K562 (cell line): ENCODE measurements around the gene ARAP1. TPM values are rescaled to one million over a fixed set of nuclear protein-coding genes. Genes with fewer than 3 reads are reported as not detected.

Experiments used
- ARID1B ChIP-seq: fragments of 450-650 bp; IDR thresholded peaks from 2 replicates; pipeline ENCODE4 v1.6.1; 2016; ENCODE audit warnings: antibody characterized with exemption, mild to moderate bottlenecking, inconsistent platforms
- BRCA1 ChIP-seq, 2 experiments: fragments of 450-650 bp in 1 of 2; sonication (generic) in 1 of 2; formaldehyde crosslinking in 1 of 2; IDR thresholded peaks; 2 replicates each; pipeline versions ENCODE4 v1.5.0 to v1.6.1; 2017 to 2020; ENCODE audit warnings: mild to moderate bottlenecking in 1 of 2, missing genetic modification reagents in 1 of 2
- CTBP1 ChIP-seq: fragments of 450-650 bp; IDR thresholded peaks from 2 replicates; pipeline ENCODE4 v1.6.1; 2016; ENCODE audit warnings: borderline replicate concordance
- CXXC5 ChIP-seq: fragments of 250-450 bp; sonication (Bioruptor Pico); IDR thresholded peaks from 2 replicates; pipeline ENCODE4 v1.8.0; 2022; ENCODE audit warnings: inconsistent platforms, mild to moderate bottlenecking, moderate library complexity
- ETV5 ChIP-seq: sonication (generic); formaldehyde crosslinking; IDR thresholded peaks from 2 replicates; pipeline ENCODE4 v1.4.0; 2020; ENCODE audit warnings: low read depth, mild to moderate bottlenecking, missing genetic modification reagents
- ETV6 ChIP-seq, 3 experiments: fragments of 150-350 bp in 1 of 3; sonication (generic) in 1 of 3; formaldehyde crosslinking in 1 of 3; IDR thresholded peaks; 2 replicates each; pipeline versions ENCODE4 v1.6.1 to v1.8.0; 2014 to 2022; ENCODE audit warnings: borderline replicate concordance in 2 of 3, low read depth in 2 of 3, antibody characterized with exemption in 1 of 3, low read length in 1 of 3, mild to moderate bottlenecking in 1 of 3, missing genetic modification reagents in 1 of 3
- HDAC2 ChIP-seq: fragments of 450-650 bp; IDR thresholded peaks from 2 replicates; pipeline ENCODE4 v1.6.1; 2016; ENCODE audit warnings: mild to moderate bottlenecking
- HOXB6 ChIP-seq: fragments of 250-450 bp; sonication (Bioruptor Pico); IDR thresholded peaks from 2 replicates; pipeline ENCODE4 v1.5.1; 2022; ENCODE audit warnings: mild to moderate bottlenecking, borderline replicate concordance
- MAZ ChIP-seq, 2 experiments: fragments of 450-650 bp in 1 of 2; sonication (generic) in 1 of 2; formaldehyde crosslinking; IDR thresholded peaks in 1 of 2; conservative IDR thresholded peaks in 1 of 2; 2 replicates each; pipeline versions ENCODE4 v1.4.0 to v1.5.0; 2020; ENCODE audit warnings: mild to moderate bottlenecking in 1 of 2, missing genetic modification reagents in 1 of 2
- MEF2D ChIP-seq: conservative IDR thresholded peaks from 2 replicates; pipeline ENCODE4 v1.6.1; 2016; ENCODE audit warnings: low read depth, missing genetic modification characterization, missing compliant biosample characterization
- MEIS2 ChIP-seq: fragments of 450-650 bp; IDR thresholded peaks from 2 replicates; pipeline ENCODE4 v1.6.1; 2014; ENCODE audit warnings: mild to moderate bottlenecking; ENCODE audit not compliant: partially characterized antibody
- MIER1 ChIP-seq: fragments of 450-650 bp; IDR thresholded peaks from 2 replicates; pipeline ENCODE4 v1.6.1; 2016; ENCODE audit warnings: antibody characterized with exemption, mild to moderate bottlenecking, low read depth
- MYNN ChIP-seq, 2 experiments: sonication (generic); formaldehyde crosslinking in 1 of 2; IDR thresholded peaks; 2 replicates each; pipeline versions ENCODE4 v1.5.0 to v1.6.1; 2016 to 2020; ENCODE audit warnings: antibody characterized with exemption in 1 of 2, missing genetic modification reagents in 1 of 2
- NFIC ChIP-seq: fragments of 450-650 bp; IDR thresholded peaks from 2 replicates; pipeline ENCODE4 v1.6.1; 2017; ENCODE audit warnings: mild to moderate bottlenecking, inconsistent platforms
- NR1H2 ChIP-seq: sonication (generic); formaldehyde crosslinking; IDR thresholded peaks from 2 replicates; pipeline ENCODE4 v1.4.0; 2020; ENCODE audit warnings: mild to moderate bottlenecking, missing genetic modification reagents
- RCOR1 ChIP-seq, 2 experiments: IDR thresholded peaks; 2 replicates each; pipeline ENCODE4 v1.6.1; 2012; ENCODE audit warnings: low read depth in 2 of 2, low read length in 2 of 2, borderline replicate concordance in 1 of 2, improper control_type of control experiment in 1 of 2
- RUNX1 ChIP-seq: sonication (generic); IDR thresholded peaks from 2 replicates; pipeline ENCODE4 v1.6.1; 2016; ENCODE audit warnings: antibody characterized with exemption, low read depth
- SAP30 ChIP-seq: fragments of 200-600 bp; sonication (generic); IDR thresholded peaks from 2 replicates; pipeline ENCODE4 v1.6.1; 2012; ENCODE audit warnings: borderline replicate concordance, low read depth, mild to moderate bottlenecking, moderate library complexity, low read length, control low read depth, inconsistent platforms; ENCODE audit not compliant: insufficient read depth, poor library complexity, severe bottlenecking
- TEAD4 ChIP-seq, 2 experiments: sonication (generic) in 1 of 2; formaldehyde crosslinking in 1 of 2; IDR thresholded peaks; 2 replicates each; pipeline versions ENCODE4 v1.6.1 to v1.8.0; 2012 to 2022; ENCODE audit warnings: borderline replicate concordance in 1 of 2, inconsistent platforms in 1 of 2, low read length in 1 of 2, mild to moderate bottlenecking in 1 of 2, missing genetic modification reagents in 1 of 2
- ZFPM2 ChIP-seq: fragments of 250-450 bp; sonication (Bioruptor Pico); IDR thresholded peaks from 2 replicates; pipeline ENCODE4 v1.5.1; 2022; ENCODE audit warnings: mild to moderate bottlenecking
- polyA plus RNA-seq, 8 experiments: library from polyadenylated mRNA; depleted of rRNA in 4 of 8; stranded (reverse) in 5 of 8; unstranded in 3 of 8; fragments of >200 nt; fragmentation: Nextera tagmentation in 2 of 8; fragmentation: Illumina TruSeq in 1 of 8; extraction: Ambion mirVana in 2 of 8; extraction: Trizol in 1 of 8; gene quantifications; 2 replicates each; pipeline versions ENCODE4 v1.2.1 to v1.2.3, GENCODE V29; 2011 to 2014; ENCODE audit warnings: inconsistent platforms in 1 of 8, missing spikeins in 1 of 8
- total RNA-seq, 7 experiments: library from RNA; depleted of rRNA in 6 of 7; stranded (reverse); fragments of >200 nt in 6 of 7; fragmentation: Illumina TruSeq in 2 of 7; extraction: Trizol in 2 of 7; gene quantifications; 2 replicates each; pipeline versions ENCODE4 v1.2.1 to v1.2.3, GENCODE V29; 2011 to 2021; ENCODE audit warnings: low replicate concordance in 1 of 7
- TF ChIP-seq, protein P1 (sequence below), 2 experiments: fragments of 450-650 bp in 1 of 2; sonication (generic) in 1 of 2; formaldehyde crosslinking in 1 of 2; IDR thresholded peaks in 1 of 2; conservative IDR thresholded peaks in 1 of 2; 2 replicates each; pipeline versions ENCODE4 v1.6.1 to v1.8.1; 2016 to 2023; ENCODE audit warnings: mild to moderate bottlenecking in 2 of 2, moderate library complexity in 2 of 2, inconsistent platforms in 1 of 2, missing genetic modification reagents in 1 of 2
- TF ChIP-seq, protein P2 (sequence below): sonication (generic); formaldehyde crosslinking; IDR thresholded peaks from 2 replicates; pipeline ENCODE4 v1.8.0; 2022; ENCODE audit warnings: mild to moderate bottlenecking, missing genetic modification reagents
- TF ChIP-seq, protein P3 (sequence below): sonication (generic); formaldehyde crosslinking; IDR thresholded peaks from 2 replicates; pipeline ENCODE4 v1.8.0; 2022; ENCODE audit warnings: missing genetic modification reagents, mild to moderate bottlenecking, moderate library complexity, borderline replicate concordance

ARAP1 gene
- total and polyA plus RNA-seq, 9 of the 15 experiments (the other 6 are each of a cell fraction or from before 2014, with no cell fraction given) = 0.23 to 67.0 (median 24.6) TPM

DNA sequence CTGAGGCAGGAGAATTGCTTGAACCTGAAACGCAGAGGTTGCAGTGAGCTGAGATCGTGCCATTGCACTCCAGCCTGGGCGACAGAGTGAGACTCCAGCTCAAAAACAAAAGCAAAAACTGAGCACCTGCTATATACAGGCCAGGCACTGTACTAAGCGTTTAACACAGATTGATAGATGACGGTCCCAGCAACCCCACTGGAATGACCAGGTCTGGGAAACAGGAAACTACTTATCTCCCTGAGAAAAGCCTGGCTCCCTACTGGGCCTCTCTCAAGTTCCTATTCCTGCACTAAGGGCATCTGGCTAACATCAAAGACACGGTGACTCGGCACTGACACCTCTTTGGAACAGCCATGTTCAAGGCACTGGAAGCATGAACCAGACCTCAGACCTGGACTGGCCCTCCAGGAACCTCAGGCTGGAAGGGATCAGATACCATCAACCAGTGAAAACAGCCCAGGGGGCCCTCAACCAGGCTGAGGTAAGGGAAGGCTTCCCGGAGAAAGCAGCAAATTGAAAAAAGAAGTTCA lies 16.6 kb downstream of the ARAP1 start (continued):
- TF ChIP-seq, protein P1, sequence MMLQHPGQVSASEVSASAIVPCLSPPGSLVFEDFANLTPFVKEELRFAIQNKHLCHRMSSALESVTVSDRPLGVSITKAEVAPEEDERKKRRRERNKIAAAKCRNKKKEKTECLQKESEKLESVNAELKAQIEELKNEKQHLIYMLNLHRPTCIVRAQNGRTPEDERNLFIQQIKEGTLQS (IDR thresholded peaks at IDR 0.05) = no peak
- TF ChIP-seq, protein P1 (CRISPR knock-in tag; conservative IDR thresholded peaks at IDR 0.05) = 0 out of 2 replicates have a peak, but pooled peaks have one; percentile 64
- TF ChIP-seq RUNX1 = no peak
- no peak for TF ChIP-seq ZFPM2 (CRISPR knock-in tag)
- TF ChIP-seq TEAD4 (IDR thresholded peaks at IDR 0.05; ENCODE audit: low read length) = peak; percentile 44; the same call in 1 of the 2 replicates
- no peak for TF ChIP-seq TEAD4 (CRISPR knock-in tag; IDR thresholded peaks at IDR 0.05; ENCODE audit: borderline replicate concordance)
- TF ChIP-seq MYNN (IDR thresholded peaks at IDR 0.05) = no peak
- TF ChIP-seq MYNN (CRISPR knock-in tag; IDR thresholded peaks at IDR 0.05) = no peak
- TF ChIP-seq MEIS2 = peak; percentile 91
- TF ChIP-seq, protein P2, sequence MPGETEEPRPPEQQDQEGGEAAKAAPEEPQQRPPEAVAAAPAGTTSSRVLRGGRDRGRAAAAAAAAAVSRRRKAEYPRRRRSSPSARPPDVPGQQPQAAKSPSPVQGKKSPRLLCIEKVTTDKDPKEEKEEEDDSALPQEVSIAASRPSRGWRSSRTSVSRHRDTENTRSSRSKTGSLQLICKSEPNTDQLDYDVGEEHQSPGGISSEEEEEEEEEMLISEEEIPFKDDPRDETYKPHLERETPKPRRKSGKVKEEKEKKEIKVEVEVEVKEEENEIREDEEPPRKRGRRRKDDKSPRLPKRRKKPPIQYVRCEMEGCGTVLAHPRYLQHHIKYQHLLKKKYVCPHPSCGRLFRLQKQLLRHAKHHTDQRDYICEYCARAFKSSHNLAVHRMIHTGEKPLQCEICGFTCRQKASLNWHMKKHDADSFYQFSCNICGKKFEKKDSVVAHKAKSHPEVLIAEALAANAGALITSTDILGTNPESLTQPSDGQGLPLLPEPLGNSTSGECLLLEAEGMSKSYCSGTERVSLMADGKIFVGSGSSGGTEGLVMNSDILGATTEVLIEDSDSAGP (CRISPR knock-in tag) = no peak
- TF ChIP-seq BRCA1 (IDR thresholded peaks at IDR 0.05) = no peak
- TF ChIP-seq BRCA1 (CRISPR knock-in tag; IDR thresholded peaks at IDR 0.05) = no peak
- TF ChIP-seq HOXB6 (CRISPR knock-in tag) = no peak
- peak; percentile 74 for TF ChIP-seq ARID1B
- no peak for TF ChIP-seq HDAC2
- TF ChIP-seq MIER1 = no peak
- TF ChIP-seq CXXC5 (CRISPR knock-in tag) = peak; percentile 27
- TF ChIP-seq, protein P3, sequence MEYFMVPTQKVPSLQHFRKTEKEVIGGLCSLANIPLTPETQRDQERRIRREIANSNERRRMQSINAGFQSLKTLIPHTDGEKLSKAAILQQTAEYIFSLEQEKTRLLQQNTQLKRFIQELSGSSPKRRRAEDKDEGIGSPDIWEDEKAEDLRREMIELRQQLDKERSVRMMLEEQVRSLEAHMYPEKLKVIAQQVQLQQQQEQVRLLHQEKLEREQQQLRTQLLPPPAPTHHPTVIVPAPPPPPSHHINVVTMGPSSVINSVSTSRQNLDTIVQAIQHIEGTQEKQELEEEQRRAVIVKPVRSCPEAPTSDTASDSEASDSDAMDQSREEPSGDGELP (CRISPR knock-in tag) = no peak
- 0 out of 2 replicates have a peak, but pooled peaks have one; percentile 29 for TF ChIP-seq MEF2D
- peak in 1 of 2 experiments; percentile 76; a peak in 1 of 4 replicates for TF ChIP-seq RCOR1 (IDR thresholded peaks at IDR 0.05; ENCODE audit: borderline replicate concordance in 1 of 2, low read depth in 2 of 2, low read length in 2 of 2)
- no peak; a peak in 1 of 4 replicates for TF ChIP-seq MAZ (CRISPR knock-in tag; conservative IDR thresholded peaks at IDR 0.05 in 1 of 2, IDR thresholded peaks at IDR 0.05 in 1 of 2)
- no peak for TF ChIP-seq SAP30
- TF ChIP-seq ETV6 (IDR thresholded peaks at IDR 0.05; ENCODE audit: borderline replicate concordance in 1 of 2, low read depth in 2 of 2, low read length in 1 of 2) = no peak
- no peak for TF ChIP-seq ETV6 (CRISPR knock-in tag; IDR thresholded peaks at IDR 0.05; ENCODE audit: borderline replicate concordance)
- no peak for TF ChIP-seq NR1H2 (CRISPR knock-in tag)
- TF ChIP-seq CTBP1 = peak; percentile 84
- 0 out of 2 replicates have a peak, but pooled peaks have one; percentile 18 for TF ChIP-seq ETV5 (CRISPR knock-in tag)
- no peak for TF ChIP-seq NFIC
